HG03139 (cell line): ENCODE data around the gene COL18A1.

ENCODE experiments used
- ATAC-seq: cut with Tn5 transposase; IDR thresholded peaks from one replicate; pipeline ENCODE4 v1.9.1; 2021; ENCODE audit not compliant: unreplicated experiment

COL18A1 gene

GRCh38 chr21:45504516-45505415 is 99.8 kb downstream of the COL18A1 start:
- no peak for ATAC-seq

DNA sequence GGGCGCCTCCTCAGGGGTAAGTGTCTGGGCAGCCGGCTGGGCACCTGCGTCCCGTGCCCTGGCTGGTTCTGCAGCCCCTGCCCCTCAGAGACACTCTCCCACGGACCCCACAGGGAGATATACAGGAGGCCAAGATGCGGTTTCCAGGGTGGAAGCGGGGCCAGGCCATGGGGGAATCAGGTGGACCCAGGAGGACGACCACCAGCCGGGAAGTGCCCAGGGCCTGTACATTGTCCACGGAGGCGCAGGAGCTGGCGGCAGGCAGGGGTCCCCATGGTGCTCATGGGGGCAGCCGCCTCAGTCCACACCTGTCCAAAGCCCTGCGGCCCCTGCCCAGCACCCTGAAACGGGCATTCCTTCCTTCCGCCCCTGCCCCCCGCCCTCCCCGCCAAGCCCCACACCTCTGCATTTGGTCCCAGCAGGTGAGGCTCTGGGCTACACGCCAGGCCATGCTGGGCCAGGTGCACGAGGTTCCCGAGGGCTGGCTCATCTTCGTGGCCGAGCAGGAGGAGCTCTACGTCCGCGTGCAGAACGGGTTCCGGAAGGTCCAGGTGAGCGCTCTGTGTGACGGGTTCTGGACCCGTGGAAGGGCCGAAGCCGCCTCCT is 100.6 kb downstream of the COL18A1 start:
- no peak for ATAC-seq

GRCh38 chr21:45506241-45506817 is 101.4 kb downstream of the COL18A1 start:
- ATAC-seq: no peak

- no peak for ATAC-seq
These were observed 102.0 kb downstream of the COL18A1 start for GRCh38 chr21:45506836-45507522.

- no peak for ATAC-seq
These were observed 102.5 kb downstream of the COL18A1 start for GRCh38 chr21:45507523-45507875.

GRCh38 chr21:45507888-45508508 is 103.0 kb downstream of the COL18A1 start:
- ATAC-seq: no peak

- no peak for ATAC-seq
These were observed 103.9 kb downstream of the COL18A1 start for GRCh38 chr21:45508607-45509565.

- ATAC-seq: no peak
These were observed 104.9 kb downstream of the COL18A1 start for GRCh38 chr21:45509566-45510465.

GRCh38 chr21:45510466-45510955 is 105.5 kb downstream of the COL18A1 start:
- no peak for ATAC-seq

GRCh38 chr21:45511007-45511406 is 106.0 kb downstream of the COL18A1 start:
- ATAC-seq: no peak

DNA sequence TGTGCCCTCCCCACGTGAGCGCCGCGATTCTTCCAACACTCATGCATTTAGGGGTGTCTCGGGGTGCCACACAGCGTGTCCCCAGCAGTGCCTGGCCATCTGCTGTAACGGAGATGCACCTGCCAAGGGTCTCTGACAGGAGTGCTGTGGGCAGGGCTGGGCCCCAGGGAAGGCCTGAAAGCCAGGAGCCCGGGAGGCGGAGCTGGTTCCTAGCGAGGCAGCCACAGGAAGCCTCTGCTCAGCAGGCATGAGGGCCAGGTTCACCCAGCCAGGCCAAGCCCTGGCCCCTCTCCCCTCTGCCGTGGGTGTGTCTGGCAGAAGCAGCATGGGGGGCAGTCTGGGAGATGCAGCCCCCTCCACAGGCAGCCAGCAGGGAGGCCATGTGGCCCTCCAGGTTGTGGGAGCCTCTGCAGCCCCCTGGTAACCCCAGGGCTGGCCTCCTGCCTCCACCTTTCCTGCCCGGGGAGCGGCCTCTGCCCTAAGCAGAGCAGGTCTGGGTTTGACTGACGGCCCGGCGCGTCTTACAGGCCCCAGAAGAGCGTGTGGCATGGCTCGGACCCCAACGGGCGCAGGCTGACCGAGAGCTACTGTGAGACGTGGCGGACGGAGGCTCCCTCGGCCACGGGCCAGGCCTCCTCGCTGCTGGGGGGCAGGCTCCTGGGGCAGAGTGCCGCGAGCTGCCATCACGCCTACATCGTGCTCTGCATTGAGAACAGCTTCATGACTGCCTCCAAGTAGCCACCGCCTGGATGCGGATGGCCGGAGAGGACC is 106.9 kb downstream of the COL18A1 start:
- no peak for ATAC-seq

GRCh38 chr21:45512626-45513002 is 107.6 kb downstream of the COL18A1 start:
- ATAC-seq: no peak

DNA sequence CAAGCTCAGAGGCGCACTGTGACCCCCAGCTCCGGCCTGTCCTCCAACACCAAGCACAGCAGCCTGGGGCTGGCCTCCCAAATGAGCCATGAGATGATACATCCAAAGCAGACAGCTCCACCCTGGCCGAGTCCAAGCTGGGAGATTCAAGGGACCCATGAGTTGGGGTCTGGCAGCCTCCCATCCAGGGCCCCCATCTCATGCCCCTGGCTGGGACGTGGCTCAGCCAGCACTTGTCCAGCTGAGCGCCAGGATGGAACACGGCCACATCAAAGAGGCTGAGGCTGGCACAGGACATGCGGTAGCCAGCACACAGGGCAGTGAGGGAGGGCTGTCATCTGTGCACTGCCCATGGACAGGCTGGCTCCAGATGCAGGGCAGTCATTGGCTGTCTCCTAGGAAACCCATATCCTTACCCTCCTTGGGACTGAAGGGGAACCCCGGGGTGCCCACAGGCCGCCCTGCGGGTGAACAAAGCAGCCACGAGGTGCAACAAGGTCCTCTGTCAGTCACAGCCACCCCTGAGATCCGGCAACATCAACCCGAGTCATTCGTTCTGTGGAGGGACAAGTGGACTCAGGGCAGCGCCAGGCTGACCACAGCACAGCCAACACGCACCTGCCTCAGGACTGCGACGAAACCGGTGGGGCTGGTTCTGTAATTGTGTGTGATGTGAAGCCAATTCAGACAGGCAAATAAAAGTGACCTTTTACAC is 108.2 kb downstream of the COL18A1 start:
- no peak for ATAC-seq

DNA sequence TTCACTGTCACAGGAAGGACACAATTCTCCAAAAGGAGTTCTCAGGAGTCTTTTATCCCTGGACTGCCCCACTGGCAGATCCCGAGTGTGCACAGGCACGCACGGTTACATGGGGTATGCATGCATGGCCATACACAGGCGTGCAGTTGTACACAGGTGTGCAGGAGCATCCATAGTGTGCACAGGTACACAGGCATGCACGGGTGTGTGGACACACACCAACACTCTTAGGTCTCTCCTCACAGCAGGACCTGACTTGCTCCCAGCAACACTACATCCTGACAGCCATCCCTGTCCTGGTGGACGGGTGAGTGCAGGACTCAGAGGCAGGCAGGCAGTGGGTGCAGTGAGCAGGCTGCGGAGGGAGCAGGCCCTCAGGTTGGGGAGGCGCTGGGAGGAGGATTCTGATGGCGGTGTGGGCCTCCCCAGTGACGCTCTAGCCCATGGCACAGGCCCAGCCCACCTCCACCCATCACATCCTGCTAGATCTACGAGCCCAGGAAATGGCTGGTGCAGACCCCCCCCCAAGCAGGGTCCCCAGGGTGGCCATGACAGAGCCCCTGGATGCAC is 108.9 kb downstream of the COL18A1 start:
- ATAC-seq: no peak

DNA sequence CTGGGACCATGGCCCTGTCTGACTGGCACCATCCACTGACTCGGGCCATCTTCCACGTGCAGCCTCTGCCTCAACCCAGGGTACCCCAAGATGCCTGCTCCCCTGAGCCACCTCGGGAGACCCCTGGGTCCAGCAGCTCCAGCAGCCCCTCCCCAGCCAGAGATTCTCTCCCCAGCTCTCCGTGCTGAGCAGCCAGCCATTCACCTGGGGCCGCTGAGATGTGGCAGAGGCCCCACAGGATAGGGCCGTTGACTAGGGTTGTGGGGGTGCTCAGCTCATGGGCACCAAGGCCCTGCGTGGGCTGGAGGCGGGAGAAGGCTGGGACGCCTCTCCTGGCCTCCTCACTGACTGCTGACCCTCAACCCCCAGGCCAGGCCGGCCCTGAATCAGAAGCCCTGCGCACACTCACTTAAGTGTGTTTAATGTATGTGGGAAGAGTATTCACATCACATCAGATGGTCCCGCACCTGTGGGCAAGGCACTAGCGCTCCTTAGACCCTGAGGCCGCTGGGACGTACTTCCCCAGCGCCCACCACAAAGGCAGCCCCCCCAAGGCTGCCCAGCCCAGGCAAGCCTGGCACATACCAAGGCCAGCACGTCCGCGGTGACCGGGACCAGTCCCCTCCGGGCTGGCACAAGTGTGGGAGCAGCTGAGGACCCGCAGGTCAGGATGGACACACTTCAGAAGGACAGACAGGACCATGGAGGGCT is 109.5 kb downstream of the COL18A1 start:
- no peak for ATAC-seq

DNA sequence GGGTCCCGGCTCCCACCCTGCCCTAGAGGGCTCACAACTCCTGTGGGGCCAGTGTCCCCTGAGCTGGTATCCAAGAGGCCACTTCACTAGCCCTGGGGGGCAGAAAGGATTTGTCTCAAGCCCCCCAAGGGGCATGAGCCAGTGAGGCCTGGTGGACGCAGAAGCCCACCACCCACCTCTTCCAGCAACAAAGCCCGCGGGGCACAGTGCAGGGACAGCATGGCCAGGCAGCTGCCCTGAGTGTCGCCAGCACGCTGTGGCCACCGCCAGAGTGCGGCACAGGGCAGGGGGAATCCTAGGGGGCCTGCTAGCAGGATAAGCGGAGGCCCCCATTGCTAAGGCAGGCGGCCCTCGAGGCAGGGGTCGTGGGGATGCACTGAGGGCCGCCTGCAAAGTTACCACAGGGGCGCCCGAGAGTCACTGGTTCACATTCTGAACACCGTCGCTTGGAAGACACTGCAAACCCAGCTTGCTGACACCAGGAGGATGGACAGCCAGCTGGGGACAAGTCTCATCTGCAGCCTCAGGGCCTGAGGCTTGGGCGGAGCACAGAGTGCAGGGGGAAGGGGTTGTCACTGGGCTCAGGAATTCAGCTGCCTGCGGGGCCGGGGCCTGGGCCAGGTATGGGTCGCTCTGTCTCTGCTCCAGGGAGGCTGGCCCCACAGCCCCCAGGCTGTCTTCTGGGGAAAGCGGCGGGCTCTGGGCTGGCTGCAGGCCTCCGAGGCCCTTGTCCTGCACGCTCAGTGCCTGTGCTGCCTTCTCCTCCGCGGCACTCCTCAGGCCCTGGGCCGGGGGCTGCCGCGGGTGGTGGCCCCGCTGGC is 110.5 kb downstream of the COL18A1 start:
- no peak for ATAC-seq
